SK-N-SH (cell line): ENCODE measurements around the gene CBFA2T3. TPM values are rescaled to one million over a fixed set of nuclear protein-coding genes. Genes with fewer than 3 reads are reported as not detected.

Experiments used
- CTCF ChIA-PET: fragments of 300-600, 350-600 bp; formaldehyde crosslinking; extraction: SDS; loops from one replicate; lab custom pipeline; 2021; lab: Yijun Ruan, JAX
- POLR2A ChIA-PET: fragments of 350-600 bp; sonication (Branson Sonifier 250); formaldehyde crosslinking; extraction: SDS; loops from one replicate; lab custom pipeline; 2020; ENCODE audit warnings: antibody characterized with exemption, inconsistent platforms; lab: Yijun Ruan, JAX
- DNase-seq: peaks from one replicate; pipeline ENCODE4 v3.0.0; 2012
- H2AFZ ChIP-seq: fragments of 200-600 bp; sonication (generic); 2 replicates; pipeline ENCODE4 v1.8.1; 2016; ENCODE audit warnings: antibody characterized with exemption, mild to moderate bottlenecking, low read depth
- H3F3A ChIP-seq: fragments of 200-600 bp; sonication (generic); replicated peaks from 2 replicates; pipeline ENCODE3; 2016; ENCODE audit warnings: antibody characterized with exemption, mild to moderate bottlenecking; ENCODE audit not compliant: insufficient read depth
- H3K27ac ChIP-seq, 2 experiments: fragments of 200-500 bp in 1 of 2; fragments of 200-600 bp in 1 of 2; sonication (Bioruptor generic) in 1 of 2; sonication (generic), shearing (Covaris generic) in 1 of 2; 2 replicates each; pipeline versions ENCODE4 v1.5.1 to v1.6.1; 2014 to 2016; ENCODE audit warnings: low read depth in 2 of 2, inconsistent platforms in 1 of 2, low read length in 1 of 2, mild to moderate bottlenecking in 1 of 2, mixed read lengths in 1 of 2
- H3K27me3 ChIP-seq: fragments of 200-600 bp; sonication (generic), shearing (Covaris generic); 2 replicates; pipeline ENCODE4 v1.6.1; 2016; ENCODE audit warnings: mixed run types; ENCODE audit not compliant: insufficient read depth
- H3K36me3 ChIP-seq, 2 experiments: fragments of 200-500 bp in 1 of 2; fragments of 200-600 bp in 1 of 2; sonication (Bioruptor generic) in 1 of 2; sonication (generic) in 1 of 2; replicated peaks in 1 of 2; 2 replicates each; pipeline versions ENCODE3 to v1.5.1; 2014 to 2016; ENCODE audit warnings: low read length in 1 of 2, mild to moderate bottlenecking in 1 of 2; ENCODE audit not compliant: insufficient read depth in 2 of 2, control insufficient read depth in 1 of 2
- H3K4me1 ChIP-seq, 2 experiments: fragments of 200-500 bp in 1 of 2; fragments of 200-600 bp in 1 of 2; sonication (Bioruptor generic) in 1 of 2; sonication (generic), shearing (Covaris generic) in 1 of 2; 2 replicates each; pipeline versions ENCODE4 v1.5.1 to v1.6.1; 2014 to 2016; ENCODE audit warnings: low read depth in 1 of 2, low read length in 1 of 2, mixed run types in 1 of 2; ENCODE audit not compliant: insufficient read depth in 2 of 2, control insufficient read depth in 1 of 2
- H3K4me2 ChIP-seq: fragments of 200-600 bp; sonication (generic), shearing (Covaris generic); 2 replicates; pipeline ENCODE4 v1.6.1; 2017; ENCODE audit warnings: mixed run types
- H3K4me3 ChIP-seq, 2 experiments: fragments of 200-500 bp in 1 of 2; fragments of 200-600 bp in 1 of 2; sonication (Bioruptor generic) in 1 of 2; sonication (generic), shearing (Covaris generic) in 1 of 2; 2 replicates each; pipeline versions ENCODE4 v1.5.1 to v1.8.1; 2014 to 2016; ENCODE audit warnings: low read depth in 2 of 2, inconsistent platforms in 1 of 2, low read length in 1 of 2, mild to moderate bottlenecking in 1 of 2, mixed read lengths in 1 of 2, moderate library complexity in 1 of 2
- H3K79me2 ChIP-seq: fragments of 200-600 bp; sonication (generic); 2 replicates; pipeline ENCODE4 v1.8.1; 2017; ENCODE audit warnings: mild to moderate bottlenecking; ENCODE audit not compliant: insufficient read depth
- H3K9ac ChIP-seq: fragments of 200-600 bp; sonication (generic); 2 replicates; pipeline ENCODE4 v1.6.1; 2017; ENCODE audit warnings: mixed run types
- H3K9me2 ChIP-seq: fragments of 200-600 bp; sonication (generic); 2 replicates; pipeline ENCODE4 v1.6.1; 2017; ENCODE audit warnings: mixed run types
- H3K9me3 ChIP-seq: fragments of 200-600 bp; sonication (generic); 2 replicates; pipeline ENCODE4 v1.6.1; 2017; ENCODE audit warnings: mixed run types, mild to moderate bottlenecking, moderate library complexity
- H4K20me1 ChIP-seq: fragments of 200-600 bp; sonication (generic); 2 replicates; pipeline ENCODE4 v1.6.1; 2017; ENCODE audit warnings: mild to moderate bottlenecking, mixed run types; ENCODE audit not compliant: insufficient read depth
- ELF1 ChIP-seq: IDR thresholded peaks from 2 replicates; pipeline ENCODE4 v1.4.0; 2012
- EZH2phosphoT487 ChIP-seq: fragments of 200-600 bp; sonication (generic); IDR thresholded peaks from 2 replicates; pipeline ENCODE4 v1.6.1; 2017; ENCODE audit warnings: low read depth, mixed run types, mild to moderate bottlenecking, antibody characterized with exemption, moderate library complexity, borderline replicate concordance
- GATA2 ChIP-seq: sonication (generic); formaldehyde crosslinking; IDR thresholded peaks from 2 replicates; pipeline ENCODE4 v1.5.0; 2020; ENCODE audit warnings: mild to moderate bottlenecking, missing genetic modification reagents
- IRF3 ChIP-seq: fragments of 150-350 bp; IDR thresholded peaks from 2 replicates; pipeline ENCODE4 v1.6.1; 2016; ENCODE audit warnings: mild to moderate bottlenecking, low read depth, low read length
- NRF1 ChIP-seq: IDR thresholded peaks from 2 replicates; pipeline ENCODE4 v1.6.1; 2012; ENCODE audit warnings: low read depth, mild to moderate bottlenecking, low read length
- POLR2AphosphoS5 ChIP-seq: IDR thresholded peaks from 2 replicates; pipeline ENCODE4 v1.6.1; 2012; ENCODE audit warnings: low read depth, low read length
- RFX5 ChIP-seq: IDR thresholded peaks from 2 replicates; pipeline ENCODE4 v1.6.1; 2012; ENCODE audit warnings: mild to moderate bottlenecking, improper control_type of control experiment, low read length
- SIN3A ChIP-seq: IDR thresholded peaks from 2 replicates; pipeline ENCODE4 v1.6.1; 2012; ENCODE audit warnings: low read depth, mild to moderate bottlenecking, low read length, moderate library complexity, borderline replicate concordance
- SMC3 ChIP-seq: IDR thresholded peaks from 2 replicates; pipeline ENCODE4 v1.6.1; 2012; ENCODE audit warnings: low read depth, low read length, improper control_type of control experiment
- ZBTB33 ChIP-seq: IDR thresholded peaks from 2 replicates; pipeline ENCODE4 v1.4.0; 2012; ENCODE audit warnings: low read depth, borderline replicate concordance
- WGBS: methylation state at CpG from one replicate; pipeline ENCODE4 v1.1.6; 2017; ENCODE audit warnings: low lambda C conversion rate; 5-methylcytosine and 5-hydroxymethylcytosine counted together
- polyA plus RNA-seq, 3 experiments: library from polyadenylated mRNA; depleted of rRNA; stranded (reverse); fragments of >200 nt; gene quantifications; 2 replicates each; pipeline ENCODE4 v1.2.3, GENCODE V29; 2012
- TF ChIP-seq, protein P1 (sequence below): fragments of 200-600 bp; sonication (generic); IDR thresholded peaks from 2 replicates; pipeline ENCODE4 v1.6.1; 2017; ENCODE audit warnings: antibody characterized with exemption, mild to moderate bottlenecking, moderate library complexity

Gene CBFA2T3
- polyA plus RNA-seq, 1 of the 3 experiments (the other 2 are of a cell fraction): not detected

- CTCF ChIA-PET: no interaction called here
- 0 out of 2 replicates have a peak, but pooled peaks cover 7% of the 10 kb centered on the region for H3K27me3 ChIP-seq
- TF ChIP-seq ZBTB33 (no peak), SMC3 (no peak), GATA2 (CRISPR knock-in tag) (no peak), RFX5 (no peak), NRF1 (no peak), POLR2AphosphoS5 (no peak), SIN3A (no peak), IRF3 (no peak), EZH2phosphoT487 (no peak), ELF1 (no peak)
- TF ChIP-seq, protein P1, sequence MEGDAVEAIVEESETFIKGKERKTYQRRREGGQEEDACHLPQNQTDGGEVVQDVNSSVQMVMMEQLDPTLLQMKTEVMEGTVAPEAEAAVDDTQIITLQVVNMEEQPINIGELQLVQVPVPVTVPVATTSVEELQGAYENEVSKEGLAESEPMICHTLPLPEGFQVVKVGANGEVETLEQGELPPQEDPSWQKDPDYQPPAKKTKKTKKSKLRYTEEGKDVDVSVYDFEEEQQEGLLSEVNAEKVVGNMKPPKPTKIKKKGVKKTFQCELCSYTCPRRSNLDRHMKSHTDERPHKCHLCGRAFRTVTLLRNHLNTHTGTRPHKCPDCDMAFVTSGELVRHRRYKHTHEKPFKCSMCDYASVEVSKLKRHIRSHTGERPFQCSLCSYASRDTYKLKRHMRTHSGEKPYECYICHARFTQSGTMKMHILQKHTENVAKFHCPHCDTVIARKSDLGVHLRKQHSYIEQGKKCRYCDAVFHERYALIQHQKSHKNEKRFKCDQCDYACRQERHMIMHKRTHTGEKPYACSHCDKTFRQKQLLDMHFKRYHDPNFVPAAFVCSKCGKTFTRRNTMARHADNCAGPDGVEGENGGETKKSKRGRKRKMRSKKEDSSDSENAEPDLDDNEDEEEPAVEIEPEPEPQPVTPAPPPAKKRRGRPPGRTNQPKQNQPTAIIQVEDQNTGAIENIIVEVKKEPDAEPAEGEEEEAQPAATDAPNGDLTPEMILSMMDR: no peak
- TF ChIP-seq, all 33 proteins: peak for 0
- H3K4me1 ChIP-seq: peaks cover 0 to 5% of the 10 kb centered on the region in 2 experiments; a peak in 1 of 4 replicates
- H3K4me2 ChIP-seq: no peak overlapping the region
- no peaks in the 10 kb centered on the region for H3K36me3 ChIP-seq
- no peaks in the 10 kb centered on the region for H3K79me2 ChIP-seq
- no peak overlapping the region for H3K27ac ChIP-seq
- no peak overlapping the region for H3K4me3 ChIP-seq
- no peaks in the 10 kb centered on the region for H3K9me3 ChIP-seq
- no peak overlapping the region for H2AFZ ChIP-seq
- WGBS: 46% methylated on average over 24 of the region's 24 CpGs
- H3K9me2 ChIP-seq: no peaks in the 10 kb centered on the region
- POLR2A ChIA-PET: no interaction called here
- H3F3A ChIP-seq: no peaks in the 10 kb centered on the region
- no peak overlapping the region for H3K9ac ChIP-seq
- DNase-seq: peak; percentile 27
- no peaks in the 10 kb centered on the region for H4K20me1 ChIP-seq
Observed at GRCh38 chr16:89006036-89006752, 29.2 kb upstream of the CBFA2T3 start.
